HG03066 (cell line): Measurements from ENCODE around the gene TMUB1.
"Not testable (repeated sequence)": the region's sequence is repeated elsewhere in the genome, so short reads cannot be mapped to it uniquely, and the experiment has no call there.

ENCODE experiments used
- ATAC-seq: cut with Tn5 transposase; IDR thresholded peaks from one replicate; pipeline ENCODE4 v1.9.1; 2021; ENCODE audit warnings: low read depth; ENCODE audit not compliant: unreplicated experiment

TMUB1 gene

GRCh38 chr7:151057989-151058780 is 25.1 kb downstream of the TMUB1 start:
- ATAC-seq = peak; percentile 81

- ATAC-seq = peak; percentile 4
These were observed 25.7 kb downstream of the TMUB1 start, which contains the start of gene CDK5 for GRCh38 chr7:151057506-151057988. Gene CDK5, minus strand, starts transcription at chr7:151057897. Its CDS starts 49 bp downstream, at chr7:151057848.

GRCh38 chr7:151056666-151057505 is 26.4 kb downstream of the TMUB1 start:
- no peak for ATAC-seq

GRCh38 chr7:151056283-151056665 is 27.0 kb downstream of the TMUB1 start:
- no peak for ATAC-seq

- ATAC-seq = no peak
These were observed 29.5 kb downstream of the TMUB1 start for GRCh38 chr7:151053751-151054150.

- no peak for ATAC-seq
These were observed 30.2 kb downstream of the TMUB1 start for GRCh38 chr7:151053096-151053495.

- no peak for ATAC-seq
These were observed 32.2 kb downstream of the TMUB1 start for GRCh38 chr7:151051108-151051507.

GRCh38 chr7:151048911-151049463 is 34.3 kb downstream of the TMUB1 start:
- no peak for ATAC-seq

- no peak for ATAC-seq
These were observed 35.1 kb downstream of the TMUB1 start, which contains the start of gene ASIC3 for GRCh38 chr7:151047976-151048815. Gene ASIC3, plus strand, starts transcription at chr7:151048531. Its CDS starts 355 bp downstream, at chr7:151048886.

GRCh38 chr7:151046603-151047573 is 36.4 kb downstream of the TMUB1 start:
- ATAC-seq = no peak

GRCh38 chr7:151045967-151046366 is 37.3 kb downstream of the TMUB1 start:
- no peak for ATAC-seq

GRCh38 chr7:151045262-151045661 is 38.0 kb downstream of the TMUB1 start:
- ATAC-seq = no peak

- ATAC-seq = no peak
These were observed 39.3 kb downstream of the TMUB1 start for GRCh38 chr7:151043959-151044358.

- ATAC-seq = not testable (repeated sequence)
These were observed 39.8 kb downstream of the TMUB1 start for GRCh38 chr7:151043449-151043848.

GRCh38 chr7:151040616-151041375 is 42.5 kb downstream of the TMUB1 start:
- no peak for ATAC-seq

GRCh38 chr7:151039850-151040548 is 43.3 kb downstream of the TMUB1 start:
- no peak for ATAC-seq

- ATAC-seq = peak; percentile 52
These were observed 44.1 kb downstream of the TMUB1 start for GRCh38 chr7:151038951-151039849.
